Erythroblast (primary cell): ENCODE measurements around the gene FRMD4A.

Experiments used
- DNase-seq, 2 experiments: peaks; one replicate each; lab custom pipeline; 2025; lab: John Stamatoyannopoulos, UW
- GATA1 ChIP-seq: IDR thresholded peaks from 2 replicates; pipeline ENCODE4 v1.6.1; 2011; ENCODE audit warnings: low read depth, mild to moderate bottlenecking, control low read depth, low read length, moderate library complexity
- POLR2A ChIP-seq: IDR thresholded peaks from 2 replicates; pipeline ENCODE4 v1.6.1; 2011; ENCODE audit warnings: mild to moderate bottlenecking, low read length

The FRMD4A gene

GRCh38 chr10:13994932-13995331 is 335.8 kb downstream of the FRMD4A start:
- DNase-seq: no peak
- TF ChIP-seq GATA1 (no peak), POLR2A (no peak)

- TF ChIP-seq POLR2A (no peak), GATA1 (no peak)
- DNase-seq: no peak
These were observed 337.0 kb downstream of the FRMD4A start for GRCh38 chr10:13993673-13994089.

- no peak for DNase-seq
- TF ChIP-seq POLR2A (no peak), GATA1 (no peak)
These were observed 337.6 kb downstream of the FRMD4A start for GRCh38 chr10:13993169-13993568.

- no peak for DNase-seq
- no peak for TF ChIP-seq GATA1
- no peak for TF ChIP-seq POLR2A
These were observed 339.4 kb downstream of the FRMD4A start for GRCh38 chr10:13991353-13991752.

- no peak for DNase-seq
- TF ChIP-seq GATA1 (no peak), POLR2A (no peak)
These were observed 339.8 kb downstream of the FRMD4A start for GRCh38 chr10:13990946-13991345.

- DNase-seq: no peak
- TF ChIP-seq POLR2A (no peak), GATA1 (no peak)
These were observed 340.3 kb downstream of the FRMD4A start for GRCh38 chr10:13990392-13990805.

- DNase-seq: no peak
- TF ChIP-seq POLR2A (no peak), GATA1 (no peak)
These were observed 341.1 kb downstream of the FRMD4A start for GRCh38 chr10:13989616-13990015.

GRCh38 chr10:13987446-13987845 is 343.3 kb downstream of the FRMD4A start:
- TF ChIP-seq POLR2A (no peak), GATA1 (no peak)
- DNase-seq: no peak

GRCh38 chr10:13984647-13985155 is 346.0 kb downstream of the FRMD4A start:
- TF ChIP-seq POLR2A (no peak), GATA1 (no peak)
- no peak for DNase-seq

GRCh38 chr10:13983035-13983434 is 347.7 kb downstream of the FRMD4A start:
- no peak for DNase-seq
- no peak for TF ChIP-seq GATA1
- no peak for TF ChIP-seq POLR2A

- no peak for DNase-seq
- TF ChIP-seq GATA1: no peak
- no peak for TF ChIP-seq POLR2A
These were observed 352.1 kb downstream of the FRMD4A start for GRCh38 chr10:13978533-13979115.

GRCh38 chr10:13977861-13978532 is 352.7 kb downstream of the FRMD4A start:
- no peak for TF ChIP-seq POLR2A
- no peak for TF ChIP-seq GATA1
- no peak for DNase-seq

GRCh38 chr10:13973742-13974141 is 357.0 kb downstream of the FRMD4A start:
- no peak for TF ChIP-seq POLR2A
- TF ChIP-seq GATA1: no peak
- DNase-seq: no peak

GRCh38 chr10:13972609-13973008 is 358.1 kb downstream of the FRMD4A start:
- no peak for DNase-seq
- no peak for TF ChIP-seq GATA1
- no peak for TF ChIP-seq POLR2A
